ENCODE data around the gene PUS7.
"Not testable (repeated sequence)": the region's sequence is repeated elsewhere in the genome, so short reads cannot be mapped to it uniquely, and the experiment has no call there.

DNA sequence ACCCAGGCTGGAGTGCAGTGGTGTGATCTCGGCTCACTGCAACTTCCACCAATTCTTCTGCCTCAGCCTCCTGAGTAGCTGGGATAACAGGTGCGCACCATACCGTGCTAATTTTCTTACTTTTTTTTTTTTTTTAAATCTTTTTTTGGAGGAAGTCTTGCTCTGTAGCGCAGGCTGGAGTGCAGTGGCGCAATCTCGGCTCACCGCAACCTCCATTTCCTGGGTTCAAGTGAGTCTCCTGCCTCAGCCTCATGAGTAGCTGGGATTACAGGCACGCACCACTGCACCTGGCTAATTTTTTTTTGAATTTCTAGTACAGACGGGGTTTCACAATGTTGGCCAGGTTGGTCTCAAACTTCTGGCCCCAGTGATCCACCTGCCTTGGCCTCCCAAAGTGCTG lies 79.9 kb downstream of the PUS7 start:
- not testable (repeated sequence) for TF ChIP-seq POLR2A (IDR thresholded peaks at IDR 0.05; ENCODE audit: extremely low read depth, insufficient read length); CTCF (IDR thresholded peaks at IDR 0.05; ENCODE audit: low read depth, low read length); MYC (IDR thresholded peaks at IDR 0.05; ENCODE audit: low read depth, low read length)
- TF ChIP-seq, protein P1, sequence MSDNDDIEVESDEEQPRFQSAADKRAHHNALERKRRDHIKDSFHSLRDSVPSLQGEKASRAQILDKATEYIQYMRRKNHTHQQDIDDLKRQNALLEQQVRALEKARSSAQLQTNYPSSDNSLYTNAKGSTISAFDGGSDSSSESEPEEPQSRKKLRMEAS (IDR thresholded peaks at IDR 0.05; ENCODE audit: low read depth, low read length) = not testable (repeated sequence)

Data from NB4 (cell line).